Peyer's patch (tissue), 4 donors: Measurements from ENCODE around the gene TUBAL3.

ENCODE experiments used
- CTCF ChIP-seq, 6 experiments: fragments of 450-650 bp in 4 of 6; fragments of 200-600 bp in 2 of 6; sonication (generic) in 1 of 6; IDR thresholded peaks; one replicate each; pipeline ENCODE4 v1.5.1; 2017 to 2019; ENCODE audit warnings: antibody characterized with exemption in 6 of 6, mild to moderate bottlenecking in 3 of 6, moderate library complexity in 1 of 6
- POLR2A ChIP-seq, 2 donors: fragments of 450-650 bp; IDR thresholded peaks; one replicate each; pipeline ENCODE4 v1.5.1; 2017; ENCODE audit warnings: antibody characterized with exemption in 2 of 2, mild to moderate bottlenecking in 2 of 2, moderate library complexity in 2 of 2

GRCh38 chr10:5428133-5428532, 23.5 kb upstream of the TUBAL3 start:
- TF ChIP-seq CTCF (IDR thresholded peaks at IDR 0.05) (no peak), POLR2A (IDR thresholded peaks at IDR 0.05) (no peak)
